Stomach smooth muscle (tissue), 2 donors: ENCODE measurements around the gene KCNJ11.

Source experiments
- H3K27ac ChIP-seq: one replicate; pipeline ENCODE4 v1.7.0; 2013; ENCODE audit warnings: mild to moderate bottlenecking, low read length, inconsistent platforms
- H3K27me3 ChIP-seq, 2 donors: one replicate each; pipeline ENCODE4 v1.7.0; 2013; ENCODE audit warnings: low read length in 2 of 2; ENCODE audit not compliant: insufficient read depth in 2 of 2, control insufficient read depth in 1 of 2
- H3K36me3 ChIP-seq, 2 donors: one replicate each; pipeline ENCODE4 v1.7.0; 2013; ENCODE audit warnings: low read length in 2 of 2; ENCODE audit not compliant: control insufficient read depth in 2 of 2, insufficient read depth in 2 of 2
- H3K4me1 ChIP-seq: one replicate; pipeline ENCODE4 v1.7.0; 2013; ENCODE audit warnings: low read length; ENCODE audit not compliant: control insufficient read depth, insufficient read depth
- H3K4me3 ChIP-seq, 2 donors: one replicate each; pipeline ENCODE4 v1.7.0; 2013; ENCODE audit warnings: low read length in 2 of 2
- H3K9ac ChIP-seq, 2 donors: one replicate each; pipeline ENCODE4 v1.7.0; 2013; ENCODE audit warnings: low read length in 2 of 2, mild to moderate bottlenecking in 1 of 2
- H3K9me3 ChIP-seq, 2 donors: one replicate each; pipeline ENCODE4 v1.7.0; 2013; ENCODE audit warnings: low read length in 2 of 2; ENCODE audit not compliant: control insufficient read depth in 2 of 2
- donor health status: healthy.
- donor health status: Pancreatic carcinoma.

The KCNJ11 gene

GRCh38 chr11:17418444-17419081 is 30.1 kb upstream of the KCNJ11 start:
- no peak overlapping the region for H3K27ac ChIP-seq
- no peaks in the 10 kb centered on the region for H3K9me3 ChIP-seq
- no peaks in the 10 kb centered on the region for H3K36me3 ChIP-seq
- no peak overlapping the region for H3K9ac ChIP-seq
- no peaks in the 10 kb centered on the region for H3K4me1 ChIP-seq
- H3K27me3 ChIP-seq, result peaks cover 3 to 19% of the 10 kb centered on the region in 2 donors
- H3K4me3 ChIP-seq, result no peak overlapping the region

DNA sequence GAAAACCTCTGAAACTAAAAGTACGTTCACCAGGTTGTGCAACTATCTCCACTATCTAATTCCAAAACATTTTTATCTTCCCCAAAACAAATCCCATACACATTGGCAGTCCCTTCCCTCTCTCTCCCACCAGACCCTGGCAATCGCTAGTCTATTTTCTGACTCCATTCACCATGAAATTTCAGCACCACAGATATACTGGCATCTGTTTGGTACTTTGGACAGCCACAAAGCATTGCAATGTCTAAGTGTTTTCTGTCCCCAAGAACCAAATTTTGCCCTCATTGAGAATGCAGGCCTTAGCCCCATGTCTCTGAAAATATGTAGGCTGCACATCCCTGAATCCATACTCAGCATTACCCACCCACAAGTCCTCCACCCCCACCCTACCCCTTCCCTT is 28.0 kb upstream of the KCNJ11 start:
- no peak overlapping the region for H3K9ac ChIP-seq
- no peak overlapping the region for H3K4me3 ChIP-seq
- no peaks in the 10 kb centered on the region for H3K4me1 ChIP-seq
- peaks cover 3 to 22% of the 10 kb centered on the region in 2 donors for H3K27me3 ChIP-seq
- H3K36me3 ChIP-seq, result no peaks in the 10 kb centered on the region
- no peaks in the 10 kb centered on the region for H3K9me3 ChIP-seq
- no peak overlapping the region for H3K27ac ChIP-seq

GRCh38 chr11:17415523-17416104 is 27.2 kb upstream of the KCNJ11 start:
- no peak overlapping the region for H3K4me3 ChIP-seq
- H3K4me1 ChIP-seq, result no peaks in the 10 kb centered on the region
- H3K9ac ChIP-seq, result no peak overlapping the region
- H3K9me3 ChIP-seq, result no peaks in the 10 kb centered on the region
- H3K27ac ChIP-seq, result no peak overlapping the region
- peaks cover 3 to 20% of the 10 kb centered on the region in 2 donors for H3K27me3 ChIP-seq
- H3K36me3 ChIP-seq, result no peaks in the 10 kb centered on the region

DNA sequence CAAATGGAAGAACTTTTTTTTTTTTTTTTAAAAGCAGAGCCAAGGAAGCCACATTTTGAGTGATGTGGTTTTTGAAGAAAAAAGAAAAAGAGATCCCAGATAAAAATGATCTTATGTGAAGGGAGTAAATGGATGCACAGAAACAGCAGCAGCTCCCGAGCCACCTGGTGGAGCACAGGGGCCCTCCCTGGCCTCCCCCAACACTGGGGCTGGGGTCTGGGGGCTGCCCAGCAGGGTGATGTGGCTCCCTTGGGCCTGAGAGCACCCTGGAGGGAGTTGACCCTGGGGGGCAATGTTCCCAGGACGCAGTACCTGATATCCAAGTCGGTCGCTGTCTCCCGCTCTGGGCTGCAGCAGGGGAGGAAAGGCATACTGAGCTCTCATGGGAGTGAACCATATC is 26.5 kb upstream of the KCNJ11 start:
- Histone ChIP-seq H3K27ac (no peak overlapping the region), H3K9me3 (no peaks in the 10 kb centered on the region), H3K27me3 (peaks cover 3 to 18% of the 10 kb centered on the region in 2 donors), H3K36me3 (no peaks in the 10 kb centered on the region), H3K4me3 (no peak overlapping the region), H3K9ac (no peak overlapping the region), H3K4me1 (no peaks in the 10 kb centered on the region)

GRCh38 chr11:17414317-17414737 is 25.9 kb upstream of the KCNJ11 start:
- Histone ChIP-seq H3K9ac (no peak overlapping the region), H3K9me3 (no peaks in the 10 kb centered on the region), H3K4me3 (no peak overlapping the region), H3K4me1 (no peaks in the 10 kb centered on the region), H3K27ac (no peak overlapping the region), H3K36me3 (no peaks in the 10 kb centered on the region), H3K27me3 (peaks cover 3 to 18% of the 10 kb centered on the region in 2 donors)

- Histone ChIP-seq H3K4me1 (no peaks in the 10 kb centered on the region), H3K27ac (no peak overlapping the region), H3K9me3 (no peaks in the 10 kb centered on the region), H3K9ac (no peak overlapping the region), H3K27me3 (peaks cover 3 to 15% of the 10 kb centered on the region in 2 donors), H3K36me3 (no peaks in the 10 kb centered on the region), H3K4me3 (no peak overlapping the region)
These were observed 25.2 kb upstream of the KCNJ11 start for GRCh38 chr11:17413414-17414316.

GRCh38 chr11:17412488-17413180 is 24.2 kb upstream of the KCNJ11 start:
- H3K4me1 ChIP-seq, result no peaks in the 10 kb centered on the region
- peaks cover 0 to 13% of the 10 kb centered on the region in 2 donors for H3K27me3 ChIP-seq
- H3K36me3 ChIP-seq, result no peaks in the 10 kb centered on the region
- no peaks in the 10 kb centered on the region for H3K9me3 ChIP-seq
- no peak overlapping the region for H3K4me3 ChIP-seq
- H3K27ac ChIP-seq, result no peak overlapping the region
- no peak overlapping the region for H3K9ac ChIP-seq

GRCh38 chr11:17411418-17411817 is 23.0 kb upstream of the KCNJ11 start:
- H3K9ac ChIP-seq, result no peak overlapping the region
- H3K27ac ChIP-seq, result no peak overlapping the region
- no peaks in the 10 kb centered on the region for H3K4me1 ChIP-seq
- peaks cover 0 to 13% of the 10 kb centered on the region in 2 donors for H3K27me3 ChIP-seq
- no peak overlapping the region for H3K4me3 ChIP-seq
- no peaks in the 10 kb centered on the region for H3K9me3 ChIP-seq
- no peaks in the 10 kb centered on the region for H3K36me3 ChIP-seq

- Histone ChIP-seq H3K4me1 (peaks cover 3% of the 10 kb centered on the region), H3K27me3 (peaks cover 0 to 13% of the 10 kb centered on the region in 2 donors), H3K27ac (no peak overlapping the region), H3K9me3 (no peaks in the 10 kb centered on the region), H3K36me3 (no peaks in the 10 kb centered on the region), H3K9ac (no peak overlapping the region), H3K4me3 (no peak overlapping the region)
These were observed 22.3 kb upstream of the KCNJ11 start for GRCh38 chr11:17410606-17411379.

GRCh38 chr11:17408641-17409040 is 20.2 kb upstream of the KCNJ11 start:
- no peaks in the 10 kb centered on the region for H3K9me3 ChIP-seq
- H3K4me1 ChIP-seq, result peaks cover 3% of the 10 kb centered on the region
- no peaks in the 10 kb centered on the region for H3K36me3 ChIP-seq
- no peak overlapping the region for H3K9ac ChIP-seq
- peaks cover 0 to 8% of the 10 kb centered on the region in 2 donors for H3K27me3 ChIP-seq
- H3K4me3 ChIP-seq, result no peak overlapping the region
- no peak overlapping the region for H3K27ac ChIP-seq
